Measurements from ENCODE around the gene RBM20. TPM values are rescaled to one million over a fixed set of nuclear protein-coding genes. Genes with fewer than 3 reads are reported as not detected.

Gene RBM20
- total RNA-seq, 2 experiments from 2014 or later = 0.06 to 0.17 TPM

DNA sequence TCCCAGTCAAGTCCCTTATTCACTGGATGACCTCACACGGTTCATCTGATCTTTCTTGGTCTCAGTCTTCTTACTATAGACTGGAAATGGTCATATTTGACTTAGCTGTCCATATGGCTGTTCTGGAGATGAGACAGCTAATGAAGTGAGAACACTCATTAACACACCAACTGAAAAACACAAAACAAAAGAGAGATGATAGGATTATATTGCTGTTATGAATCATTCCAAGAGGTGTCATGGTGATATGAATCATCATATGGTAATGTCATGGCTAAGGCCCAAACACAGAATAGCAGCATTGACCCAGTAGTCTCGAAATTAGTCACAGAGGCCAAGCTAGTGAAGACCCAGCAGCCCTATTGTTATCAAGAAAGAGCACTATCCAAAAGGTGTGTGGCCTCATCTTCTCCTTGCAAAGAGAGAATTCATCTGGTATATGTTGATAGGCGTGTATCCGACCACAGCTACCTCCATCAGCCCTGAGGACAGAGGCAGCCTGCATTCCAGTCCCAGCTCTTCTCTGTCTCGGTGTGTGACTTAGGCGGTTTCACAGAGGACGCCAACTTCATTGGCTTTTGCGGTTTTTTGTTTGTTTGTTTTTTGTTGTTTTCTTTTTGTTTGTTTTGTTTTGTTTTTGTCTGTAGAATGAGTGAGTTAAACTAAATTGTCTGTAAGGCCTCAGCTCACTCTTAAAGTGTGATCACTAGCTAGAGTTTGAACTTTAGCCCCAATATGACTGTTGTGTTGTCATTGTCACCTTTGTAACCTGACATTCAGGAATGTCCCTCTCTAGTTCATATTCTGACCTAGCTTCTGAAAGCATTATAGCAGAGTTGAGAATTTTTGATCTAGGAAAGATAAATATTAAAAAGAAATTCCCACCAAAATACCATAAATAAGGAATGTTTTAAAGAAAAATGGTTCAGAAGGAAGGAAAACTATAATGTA, 130.2 kb downstream of the RBM20 start:
- ATAC-seq (ENCODE audit: low read depth) (peak; percentile 84), DNase-seq (no peak)
- peak overlapping the region; percentile 23 for H3K27ac Mint-ChIP-seq
- no peaks in the 10 kb centered on the region for H3K27me3 Mint-ChIP-seq
- H3K4me3 Mint-ChIP-seq = no peak overlapping the region
- H3K9me3 Mint-ChIP-seq = peaks cover 2% of the 10 kb centered on the region
- H3K4me1 Mint-ChIP-seq = peaks cover 17% of the 10 kb centered on the region
- no peaks in the 10 kb centered on the region for H3K36me3 Mint-ChIP-seq
- POLR2A ChIA-PET = interaction anchor here (0.9 to 1.5 kb wide), 3 partner anchors 23 to 97 kb away, joined by 3 to 5 read pairs (median 3); partner anchors contain the start of gene PDCD4

DNA sequence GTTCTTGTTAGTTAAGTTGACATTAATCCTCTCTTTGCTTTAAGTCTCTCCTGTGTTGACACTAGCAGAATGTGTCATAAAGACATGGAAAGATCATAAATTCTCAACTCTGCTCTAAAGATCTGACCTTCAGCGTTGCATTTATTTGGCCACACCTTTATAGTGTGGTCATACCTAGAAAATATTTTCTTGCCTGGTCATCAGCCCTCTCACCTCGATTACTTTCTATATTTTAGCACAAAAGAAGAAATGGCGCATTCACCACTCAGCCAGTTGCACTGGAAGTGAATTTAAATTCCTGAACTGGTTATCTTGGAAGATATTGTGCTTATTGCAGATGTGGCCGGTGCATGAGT, 130.9 kb downstream of the RBM20 start:
- Mint-ChIP-seq H3K36me3 (no peaks in the 10 kb centered on the region), H3K4me3 (no peak overlapping the region), H3K4me1 (peaks cover 23% of the 10 kb centered on the region), H3K9me3 (peaks cover 2% of the 10 kb centered on the region), H3K27me3 (no peaks in the 10 kb centered on the region), H3K27ac (no peak overlapping the region)
- POLR2A ChIA-PET = interaction anchor here (1.1 to 1.5 kb wide), 2 partner anchors 28 to 96 kb away, joined by 3 to 5 read pairs; partner anchors contain the start of gene PDCD4
- DNase-seq = no peak
- no peak for ATAC-seq (ENCODE audit: low read depth)

GRCh38 chr10:110775406-110775805, 131.3 kb downstream of the RBM20 start:
- H3K27ac Mint-ChIP-seq = no peak overlapping the region
- no peak overlapping the region for H3K4me3 Mint-ChIP-seq
- H3K4me1 Mint-ChIP-seq = peaks cover 23% of the 10 kb centered on the region
- DNase-seq = no peak
- POLR2A ChIA-PET = interaction anchor here (1.5 kb wide), 1 partner anchor 27 kb away, joined by 5 read pairs; no protein-coding TSS in a partner anchor
- peaks cover 2% of the 10 kb centered on the region for H3K9me3 Mint-ChIP-seq
- ATAC-seq (ENCODE audit: low read depth) = no peak
- no peaks in the 10 kb centered on the region for H3K36me3 Mint-ChIP-seq
- H3K27me3 Mint-ChIP-seq = no peaks in the 10 kb centered on the region

DNA sequence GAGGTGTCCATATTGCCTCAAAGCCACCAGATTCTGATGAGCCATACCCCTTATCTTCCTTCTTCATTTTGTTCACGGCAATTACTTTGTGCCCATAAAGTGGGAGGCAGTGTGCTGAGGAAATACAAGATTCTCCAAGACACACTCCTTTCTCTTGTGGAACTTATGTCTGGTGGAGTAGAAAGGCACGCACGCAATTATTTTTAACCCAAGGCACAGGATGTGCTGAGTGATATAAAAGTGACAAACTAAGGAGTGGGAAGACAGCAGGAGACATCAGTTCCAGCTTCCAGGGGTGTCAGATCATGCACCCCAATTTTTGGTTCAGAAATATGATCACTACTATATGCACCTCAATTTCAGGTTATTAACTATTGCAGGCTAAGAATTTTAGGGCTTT, 132.9 kb downstream of the RBM20 start:
- Mint-ChIP-seq H3K27me3 (no peaks in the 10 kb centered on the region), H3K4me1 (peaks cover 23% of the 10 kb centered on the region), H3K27ac (no peak overlapping the region), H3K9me3 (peaks cover 2% of the 10 kb centered on the region), H3K4me3 (no peak overlapping the region), H3K36me3 (no peaks in the 10 kb centered on the region)
- POLR2A ChIA-PET = no interaction called here
- ATAC-seq (ENCODE audit: low read depth) = no peak
- no peak for DNase-seq

DNA sequence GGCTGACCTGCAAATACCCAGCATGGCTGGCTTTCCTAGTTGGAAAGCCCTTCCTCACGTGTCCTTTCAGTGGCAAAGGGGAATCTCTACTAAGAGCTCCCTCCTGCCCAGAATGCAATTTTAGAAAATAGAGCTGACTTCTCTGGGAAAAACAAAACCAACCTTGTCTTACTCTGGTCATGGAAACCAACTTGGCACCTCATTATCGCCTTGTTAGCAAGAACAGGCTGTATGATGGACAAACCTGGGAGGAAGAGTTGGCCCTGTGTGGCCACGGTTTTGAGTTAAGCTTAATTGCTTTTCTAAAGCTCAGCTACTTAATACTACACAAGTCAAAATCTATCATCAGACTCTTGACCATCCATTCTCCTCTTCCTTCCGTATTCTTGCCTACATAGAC, 133.5 kb downstream of the RBM20 start:
- H3K4me3 Mint-ChIP-seq = no peak overlapping the region
- POLR2A ChIA-PET = no interaction called here
- peaks cover 2% of the 10 kb centered on the region for H3K9me3 Mint-ChIP-seq
- H3K36me3 Mint-ChIP-seq = no peaks in the 10 kb centered on the region
- ATAC-seq (ENCODE audit: low read depth) (no peak), DNase-seq (no peak)
- H3K4me1 Mint-ChIP-seq = peaks cover 23% of the 10 kb centered on the region
- H3K27ac Mint-ChIP-seq = no peak overlapping the region
- H3K27me3 Mint-ChIP-seq = no peaks in the 10 kb centered on the region

DNA sequence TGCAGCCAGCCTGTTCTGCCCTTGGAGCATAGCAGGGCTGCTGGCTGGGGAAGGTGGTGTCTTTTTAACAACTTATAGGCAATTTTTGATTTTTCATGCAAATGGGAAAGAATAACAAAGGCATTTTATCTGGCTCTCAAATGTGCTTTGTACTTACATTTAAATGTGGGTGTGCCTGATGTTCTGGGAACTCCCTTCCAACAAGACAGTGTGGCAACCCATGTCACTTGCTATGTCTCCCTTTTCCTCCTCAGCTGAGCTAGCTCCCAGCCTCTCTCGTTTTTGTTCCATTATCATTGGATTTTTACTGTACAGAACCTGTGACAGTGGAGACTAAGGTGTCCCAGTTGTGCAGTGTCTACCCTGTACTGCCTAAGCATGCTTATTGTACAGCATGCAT, 134.1 kb downstream of the RBM20 start:
- H3K9me3 Mint-ChIP-seq = peaks cover 2% of the 10 kb centered on the region
- H3K4me3 Mint-ChIP-seq = no peak overlapping the region
- no peak overlapping the region for H3K27ac Mint-ChIP-seq
- H3K36me3 Mint-ChIP-seq = no peaks in the 10 kb centered on the region
- no peaks in the 10 kb centered on the region for H3K27me3 Mint-ChIP-seq
- ATAC-seq (ENCODE audit: low read depth) (no peak), DNase-seq (no peak)
- H3K4me1 Mint-ChIP-seq = peaks cover 28% of the 10 kb centered on the region
- POLR2A ChIA-PET = no interaction called here

DNA sequence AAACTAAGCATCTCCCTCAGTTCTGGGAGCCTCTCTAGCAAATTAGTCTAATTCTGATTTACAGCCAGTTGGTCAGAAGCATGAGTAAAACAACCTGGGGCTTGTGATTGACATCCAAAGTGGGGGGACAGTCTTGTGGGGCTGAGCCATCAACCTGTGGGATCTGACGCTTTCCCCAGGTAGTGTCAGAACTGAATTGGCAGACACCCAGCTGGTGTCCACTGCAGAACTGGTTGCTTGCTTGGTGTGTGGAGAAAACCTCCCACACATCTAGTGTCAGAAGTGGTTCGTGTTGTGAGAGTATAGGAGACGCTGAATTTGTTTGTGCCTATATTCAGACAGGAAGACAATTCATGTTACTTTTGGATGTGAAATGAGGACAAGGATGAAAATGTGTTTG, 135.4 kb downstream of the RBM20 start:
- no peak for ATAC-seq (ENCODE audit: low read depth)
- H3K9me3 Mint-ChIP-seq = peaks cover 5% of the 10 kb centered on the region
- H3K4me1 Mint-ChIP-seq = peaks cover 30% of the 10 kb centered on the region
- H3K4me3 Mint-ChIP-seq = no peak overlapping the region
- DNase-seq = no peak
- no peak overlapping the region for H3K27ac Mint-ChIP-seq
- POLR2A ChIA-PET = no interaction called here
- H3K27me3 Mint-ChIP-seq = no peaks in the 10 kb centered on the region
- H3K36me3 Mint-ChIP-seq = no peaks in the 10 kb centered on the region

DNA sequence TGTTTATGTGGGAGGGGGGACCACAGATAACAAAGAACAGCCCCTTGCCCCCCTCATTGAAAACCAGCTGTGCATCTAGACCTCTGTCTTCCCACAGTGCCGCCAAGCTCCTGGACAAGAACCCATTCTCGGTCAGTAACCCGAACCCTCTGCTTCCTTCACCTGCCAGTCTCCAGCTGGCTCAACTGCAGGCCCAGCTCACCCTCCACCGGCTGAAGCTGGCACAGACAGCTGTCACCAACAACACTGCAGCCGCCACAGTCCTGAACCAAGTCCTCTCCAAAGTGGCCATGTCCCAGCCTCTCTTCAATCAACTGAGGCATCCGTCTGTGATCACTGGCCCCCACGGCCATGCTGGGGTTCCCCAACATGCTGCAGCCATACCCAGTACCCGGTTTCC, 136.6 kb downstream of the RBM20 start:
- peaks cover 5% of the 10 kb centered on the region for H3K9me3 Mint-ChIP-seq
- no peaks in the 10 kb centered on the region for H3K27me3 Mint-ChIP-seq
- POLR2A ChIA-PET = interaction anchor here (0.8 kb wide), 1 partner anchor 22 kb away, joined by 4 read pairs; no protein-coding TSS in a partner anchor
- DNase-seq = no peak
- no peak overlapping the region for H3K4me3 Mint-ChIP-seq
- H3K27ac Mint-ChIP-seq = no peak overlapping the region
- H3K36me3 Mint-ChIP-seq = no peaks in the 10 kb centered on the region
- peaks cover 27% of the 10 kb centered on the region for H3K4me1 Mint-ChIP-seq
- ATAC-seq (ENCODE audit: low read depth) = no peak

DNA sequence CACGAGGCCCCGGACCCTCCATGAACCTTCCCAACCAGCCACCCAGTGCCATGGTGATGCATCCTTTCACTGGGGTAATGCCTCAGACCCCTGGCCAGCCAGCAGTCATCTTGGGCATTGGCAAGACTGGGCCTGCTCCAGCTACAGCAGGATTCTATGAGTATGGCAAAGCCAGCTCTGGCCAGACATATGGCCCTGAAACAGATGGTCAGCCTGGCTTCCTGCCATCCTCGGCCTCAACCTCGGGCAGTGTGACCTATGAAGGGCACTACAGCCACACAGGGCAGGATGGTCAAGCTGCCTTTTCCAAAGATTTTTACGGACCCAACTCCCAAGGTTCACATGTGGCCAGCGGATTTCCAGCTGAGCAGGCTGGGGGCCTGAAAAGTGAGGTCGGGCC, 137.0 kb downstream of the RBM20 start:
- DNase-seq (no peak), ATAC-seq (ENCODE audit: low read depth) (no peak)
- H3K9me3 Mint-ChIP-seq = peaks cover 5% of the 10 kb centered on the region
- no peak overlapping the region for H3K4me3 Mint-ChIP-seq
- H3K36me3 Mint-ChIP-seq = no peaks in the 10 kb centered on the region
- POLR2A ChIA-PET = no interaction called here
- no peak overlapping the region for H3K27ac Mint-ChIP-seq
- H3K4me1 Mint-ChIP-seq = peaks cover 31% of the 10 kb centered on the region
- H3K27me3 Mint-ChIP-seq = no peaks in the 10 kb centered on the region

DNA sequence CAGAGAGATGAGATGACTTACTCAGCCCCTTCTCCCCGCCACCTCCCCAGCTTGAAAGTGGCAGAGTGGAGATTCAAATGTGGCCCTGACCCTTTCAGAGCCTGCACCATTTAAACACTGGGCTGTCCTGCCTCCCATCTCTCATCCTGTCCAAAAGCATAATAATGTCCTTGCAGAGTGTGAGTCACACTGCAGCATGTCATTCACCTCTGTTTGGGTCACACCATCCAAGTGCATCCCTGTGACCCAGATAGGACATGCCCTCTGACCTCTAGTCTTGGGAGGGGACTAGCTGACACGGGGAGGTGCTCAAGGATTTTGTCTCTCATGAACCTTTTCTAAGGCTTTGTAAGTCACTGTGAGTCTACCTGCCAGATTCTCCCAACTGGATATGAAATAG, 138.5 kb downstream of the RBM20 start:
- no peaks in the 10 kb centered on the region for H3K36me3 Mint-ChIP-seq
- DNase-seq (no peak), ATAC-seq (ENCODE audit: low read depth) (no peak)
- H3K4me3 Mint-ChIP-seq = no peak overlapping the region
- POLR2A ChIA-PET = interaction anchor here (1.1 kb wide), 1 partner anchor 20 kb away, joined by 3 read pairs; no protein-coding TSS in a partner anchor
- peaks cover 30% of the 10 kb centered on the region for H3K4me1 Mint-ChIP-seq
- H3K9me3 Mint-ChIP-seq = peaks cover 3% of the 10 kb centered on the region
- no peaks in the 10 kb centered on the region for H3K27me3 Mint-ChIP-seq
- H3K27ac Mint-ChIP-seq = peak overlapping the region; percentile 64

- POLR2A ChIA-PET = interaction anchor here (0.6 to 1.1 kb wide), 2 partner anchors 19 to 51 kb away, joined by 3 read pairs; no protein-coding TSS in a partner anchor
- no peaks in the 10 kb centered on the region for H3K27me3 Mint-ChIP-seq
- no peaks in the 10 kb centered on the region for H3K36me3 Mint-ChIP-seq
- peak overlapping the region; percentile 91 for H3K27ac Mint-ChIP-seq
- DNase-seq = peak; percentile 63
- peaks cover 3% of the 10 kb centered on the region for H3K9me3 Mint-ChIP-seq
- peak overlapping the region; percentile 69 for H3K4me3 Mint-ChIP-seq
- peak; percentile 79 for ATAC-seq (ENCODE audit: low read depth)
- H3K4me1 Mint-ChIP-seq = peaks cover 30% of the 10 kb centered on the region
Observed at GRCh38 chr10:110783509-110784107, 139.5 kb downstream of the RBM20 start.

GRCh38 chr10:110784198-110784597, 140.1 kb downstream of the RBM20 start:
- DNase-seq (no peak), ATAC-seq (ENCODE audit: low read depth) (no peak)
- POLR2A ChIA-PET = no interaction called here
- Mint-ChIP-seq H3K36me3 (no peaks in the 10 kb centered on the region), H3K27me3 (no peaks in the 10 kb centered on the region), H3K4me1 (peaks cover 30% of the 10 kb centered on the region), H3K9me3 (peaks cover 3% of the 10 kb centered on the region), H3K27ac (peak overlapping the region; percentile 91), H3K4me3 (no peak overlapping the region)

GRCh38 chr10:110786172-110786571, 142.0 kb downstream of the RBM20 start:
- Mint-ChIP-seq H3K9me3 (peaks cover 3% of the 10 kb centered on the region), H3K4me1 (peaks cover 23% of the 10 kb centered on the region), H3K36me3 (no peaks in the 10 kb centered on the region), H3K27me3 (no peaks in the 10 kb centered on the region), H3K4me3 (no peak overlapping the region), H3K27ac (no peak overlapping the region)
- DNase-seq = no peak
- POLR2A ChIA-PET = no interaction called here
- no peak for ATAC-seq (ENCODE audit: low read depth)
